Measurements from ENCODE around the gene IVNS1ABP.
A peak's percentile ranks its signal among the peaks of the same experiment; 100 is the strongest.
"Not testable (repeated sequence)": the region's sequence is repeated elsewhere in the genome, so short reads cannot be mapped to it uniquely, and the experiment has no call there.

IVNS1ABP gene

GRCh38 chr1:185324118-185324517, 7.1 kb upstream of the IVNS1ABP start:
- no peak overlapping the region for H3K27ac ChIP-seq (ENCODE audit: low read length)
- no peak overlapping the region for H3K9ac ChIP-seq (ENCODE audit: low read length)
- no peaks in the 10 kb centered on the region for H3K9me3 ChIP-seq (ENCODE audit: control insufficient read depth, low read depth, low read length)
- no peak overlapping the region for H3K4me3 ChIP-seq (ENCODE audit: low read length)
- H3K27me3 ChIP-seq (ENCODE audit: control insufficient read depth, insufficient read depth, low read length): no peaks in the 10 kb centered on the region
- H3K36me3 ChIP-seq (ENCODE audit: control insufficient read depth, low read depth, low read length): no peaks in the 10 kb centered on the region
- H3K4me1 ChIP-seq (ENCODE audit: control insufficient read depth, low read depth, low read length): no peaks in the 10 kb centered on the region

- H3K4me3 ChIP-seq (ENCODE audit: low read length): no peak overlapping the region
- no peak overlapping the region for H3K9ac ChIP-seq (ENCODE audit: low read length)
- H3K4me1 ChIP-seq (ENCODE audit: control insufficient read depth, low read depth, low read length): peaks cover 7% of the 10 kb centered on the region
Measured at GRCh38 chr1:185322636-185323035, 5.6 kb upstream of the IVNS1ABP start.

GRCh38 chr1:185321653-185322221, 4.7 kb upstream of the IVNS1ABP start:
- H3K36me3 ChIP-seq (ENCODE audit: control insufficient read depth, low read depth, low read length); H3K27me3 ChIP-seq (ENCODE audit: control insufficient read depth, insufficient read depth, low read length); H3K27ac ChIP-seq (ENCODE audit: low read length); H3K9ac ChIP-seq (ENCODE audit: low read length); H3K4me3 ChIP-seq (ENCODE audit: low read length); H3K4me1 ChIP-seq (ENCODE audit: control insufficient read depth, low read depth, low read length); H3K9me3 ChIP-seq (ENCODE audit: control insufficient read depth, low read depth, low read length): not testable (repeated sequence)

More at GRCh38 chr1:185322636-185323035, 5.6 kb upstream of the IVNS1ABP start:
- no peaks in the 10 kb centered on the region for H3K36me3 ChIP-seq (ENCODE audit: control insufficient read depth, low read depth, low read length)
- H3K27ac ChIP-seq (ENCODE audit: low read length): no peak overlapping the region
- no peaks in the 10 kb centered on the region for H3K27me3 ChIP-seq (ENCODE audit: control insufficient read depth, insufficient read depth, low read length)
- no peaks in the 10 kb centered on the region for H3K9me3 ChIP-seq (ENCODE audit: control insufficient read depth, low read depth, low read length)

GRCh38 chr1:185321104-185321503, 4.1 kb upstream of the IVNS1ABP start:
- H3K27me3 ChIP-seq (ENCODE audit: control insufficient read depth, insufficient read depth, low read length); H3K9me3 ChIP-seq (ENCODE audit: control insufficient read depth, low read depth, low read length); H3K36me3 ChIP-seq (ENCODE audit: control insufficient read depth, low read depth, low read length); H3K27ac ChIP-seq (ENCODE audit: low read length); H3K9ac ChIP-seq (ENCODE audit: low read length); H3K4me1 ChIP-seq (ENCODE audit: control insufficient read depth, low read depth, low read length); H3K4me3 ChIP-seq (ENCODE audit: low read length): not testable (repeated sequence)

- Histone ChIP-seq H3K27me3 (ENCODE audit: control insufficient read depth, insufficient read depth, low read length) (no peaks in the 10 kb centered on the region), H3K9me3 (ENCODE audit: control insufficient read depth, low read depth, low read length) (no peaks in the 10 kb centered on the region), H3K36me3 (ENCODE audit: control insufficient read depth, low read depth, low read length) (peaks cover 4% of the 10 kb centered on the region), H3K9ac (ENCODE audit: low read length) (no peak overlapping the region), H3K27ac (ENCODE audit: low read length) (no peak overlapping the region), H3K4me3 (ENCODE audit: low read length) (no peak overlapping the region), H3K4me1 (ENCODE audit: control insufficient read depth, low read depth, low read length) (peaks cover 16% of the 10 kb centered on the region)
Measured at GRCh38 chr1:185319139-185319475, 2.1 kb upstream of the IVNS1ABP start.

- Histone ChIP-seq H3K4me3 (ENCODE audit: low read length) (peak overlapping the region; percentile 75), H3K9me3 (ENCODE audit: control insufficient read depth, low read depth, low read length) (no peaks in the 10 kb centered on the region), H3K36me3 (ENCODE audit: control insufficient read depth, low read depth, low read length) (peaks cover 4% of the 10 kb centered on the region), H3K27ac (ENCODE audit: low read length) (no peak overlapping the region), H3K27me3 (ENCODE audit: control insufficient read depth, insufficient read depth, low read length) (no peaks in the 10 kb centered on the region), H3K4me1 (ENCODE audit: control insufficient read depth, low read depth, low read length) (peaks cover 21% of the 10 kb centered on the region), H3K9ac (ENCODE audit: low read length) (peak overlapping the region; percentile 86)
Measured at GRCh38 chr1:185318431-185319138, 1.5 kb upstream of the IVNS1ABP start.

- H3K36me3 ChIP-seq (ENCODE audit: control insufficient read depth, low read depth, low read length): peaks cover 4% of the 10 kb centered on the region
- H3K9me3 ChIP-seq (ENCODE audit: control insufficient read depth, low read depth, low read length): no peaks in the 10 kb centered on the region
- H3K9ac ChIP-seq (ENCODE audit: low read length): peak overlapping the region; percentile 86
- no peaks in the 10 kb centered on the region for H3K27me3 ChIP-seq (ENCODE audit: control insufficient read depth, insufficient read depth, low read length)
- H3K27ac ChIP-seq (ENCODE audit: low read length): peak overlapping the region; percentile 93
- peak overlapping the region; percentile 75 for H3K4me3 ChIP-seq (ENCODE audit: low read length)
- peaks cover 26% of the 10 kb centered on the region for H3K4me1 ChIP-seq (ENCODE audit: control insufficient read depth, low read depth, low read length)
Measured at GRCh38 chr1:185317886-185318310, 855 bp upstream of the IVNS1ABP start.

GRCh38 chr1:185316163-185317033, 645 bp downstream of the IVNS1ABP start:
- Histone ChIP-seq H3K9ac (ENCODE audit: low read length) (peak overlapping the region; percentile 97), H3K36me3 (ENCODE audit: control insufficient read depth, low read depth, low read length) (peaks cover 4% of the 10 kb centered on the region)

GRCh38 chr1:185315445-185316071, 1.5 kb downstream of the IVNS1ABP start:
- Histone ChIP-seq H3K9ac (ENCODE audit: low read length) (peak overlapping the region; percentile 97), H3K27ac (ENCODE audit: low read length) (peak overlapping the region; percentile 7), H3K9me3 (ENCODE audit: control insufficient read depth, low read depth, low read length) (no peaks in the 10 kb centered on the region), H3K36me3 (ENCODE audit: control insufficient read depth, low read depth, low read length) (peaks cover 11% of the 10 kb centered on the region), H3K27me3 (ENCODE audit: control insufficient read depth, insufficient read depth, low read length) (no peaks in the 10 kb centered on the region), H3K4me1 (ENCODE audit: control insufficient read depth, low read depth, low read length) (peaks cover 32% of the 10 kb centered on the region), H3K4me3 (ENCODE audit: low read length) (peak overlapping the region; percentile 82)

More at GRCh38 chr1:185316163-185317033, 645 bp downstream of the IVNS1ABP start:
- no peaks in the 10 kb centered on the region for H3K27me3 ChIP-seq (ENCODE audit: control insufficient read depth, insufficient read depth, low read length)
- H3K4me1 ChIP-seq (ENCODE audit: control insufficient read depth, low read depth, low read length): peaks cover 32% of the 10 kb centered on the region
- peak overlapping the region; percentile 82 for H3K4me3 ChIP-seq (ENCODE audit: low read length)
- H3K27ac ChIP-seq (ENCODE audit: low read length): peak overlapping the region; percentile 87
- no peaks in the 10 kb centered on the region for H3K9me3 ChIP-seq (ENCODE audit: control insufficient read depth, low read depth, low read length)

GRCh38 chr1:185314411-185314810, 2.6 kb downstream of the IVNS1ABP start:
- no peaks in the 10 kb centered on the region for H3K27me3 ChIP-seq (ENCODE audit: control insufficient read depth, insufficient read depth, low read length)
- peak overlapping the region; percentile 97 for H3K9ac ChIP-seq (ENCODE audit: low read length)
- peak overlapping the region; percentile 82 for H3K4me3 ChIP-seq (ENCODE audit: low read length)
- peaks cover 32% of the 10 kb centered on the region for H3K4me1 ChIP-seq (ENCODE audit: control insufficient read depth, low read depth, low read length)
- H3K27ac ChIP-seq (ENCODE audit: low read length): peak overlapping the region; percentile 6
- peaks cover 23% of the 10 kb centered on the region for H3K36me3 ChIP-seq (ENCODE audit: control insufficient read depth, low read depth, low read length)
- no peaks in the 10 kb centered on the region for H3K9me3 ChIP-seq (ENCODE audit: control insufficient read depth, low read depth, low read length)

All from iPS-18a (cell line).